GM13976 (cell line): ENCODE data around the gene IL1RAP.

Source experiments
- DNase-seq: peaks from one replicate; pipeline ENCODE4 v3.0.0; 2012; ENCODE audit warnings: low spot score
- CTCF ChIP-seq: IDR thresholded peaks from 2 replicates; pipeline ENCODE4 v1.5.1; 2012; ENCODE audit warnings: borderline replicate concordance, mild to moderate bottlenecking; ENCODE audit not compliant: insufficient read depth; ENCODE audit errors: extremely low read depth, missing control alignments, control extremely low read depth
- in situ Hi-C: fragments of 300-500 bp; cut with MboI; formaldehyde crosslinking; loops from one replicate; pipeline ENCODE4 v1.12.0; 2022; ENCODE audit warnings: low sequenced_read_pairs, mixed read lengths, inconsistent platforms; ENCODE audit not compliant: unreplicated experiment

IL1RAP gene

GRCh38 chr3:190706582-190706981 is 192.7 kb downstream of the IL1RAP start:
- TF ChIP-seq CTCF = no peak
- in situ Hi-C loops = no loop called here
- no peak for DNase-seq
